Measurements from ENCODE around the gene NR6A1.

The NR6A1 gene

GRCh38 chr9:124765439-124765835 lies 5.7 kb downstream of the NR6A1 start:
- POLR2A ChIA-PET = interaction anchor here (0.9 kb wide), 1 partner anchor 90 kb away, joined by 3 read pairs; no protein-coding TSS in a partner anchor
- H3K9me3 ChIP-seq (ENCODE audit: control insufficient read depth, insufficient read depth, low read depth, low read length) = no peaks in the 10 kb centered on the region
- CTCF ChIA-PET = interaction anchor here (0.6 to 4.3 kb wide), 23 partner anchors 10 to 232 kb away, joined by 3 to 46 read pairs (median 7); partner anchors contain the start of genes OLFML2A and WDR38
- H3K4me3 ChIP-seq (ENCODE audit: low read depth, low read length) = no peak overlapping the region
- TF ChIP-seq ZNF621 (tag by site-specific recombination; IDR thresholded peaks at IDR 0.05) (no peak), ZNF707 (tag by site-specific recombination; IDR thresholded peaks at IDR 0.05) (no peak), EGR2 (tag by site-specific recombination; IDR thresholded peaks at IDR 0.05; ENCODE audit: low read depth) (no peak), ZBTB1 (tag by site-specific recombination; IDR thresholded peaks at IDR 0.05) (no peak), ZNF121 (tag by site-specific recombination; IDR thresholded peaks at IDR 0.05) (no peak), ZNF747 (tag by site-specific recombination; IDR thresholded peaks at IDR 0.05) (no peak), ZNF132 (tag by site-specific recombination; IDR thresholded peaks at IDR 0.05; ENCODE audit: borderline replicate concordance) (no peak), ZNF792 (tag by site-specific recombination; IDR thresholded peaks at IDR 0.05) (no peak), HIC1 (tag by site-specific recombination; IDR thresholded peaks at IDR 0.05) (no peak), ZNF660 (tag by site-specific recombination; IDR thresholded peaks at IDR 0.05) (no peak), ZBTB49 (tag by site-specific recombination; IDR thresholded peaks at IDR 0.05; ENCODE audit: low read depth) (no peak), ZNF488 (tag by site-specific recombination; IDR thresholded peaks at IDR 0.05) (no peak)
- H3K36me3 ChIP-seq (ENCODE audit: control insufficient read depth in 2 of 2, insufficient read depth in 1 of 2, low read length in 2 of 2) = no peaks in the 10 kb centered on the region
- H3K27ac ChIP-seq (ENCODE audit: extremely low read depth, low read depth, low read length) = no peak overlapping the region
- H3K4me1 ChIP-seq (ENCODE audit: control insufficient read depth, insufficient read depth, low read length) = peaks cover 27% of the 10 kb centered on the region

GRCh38 chr9:124764774-124765438 lies 6.2 kb downstream of the NR6A1 start:
- peaks cover 27% of the 10 kb centered on the region for H3K4me1 ChIP-seq (ENCODE audit: control insufficient read depth, insufficient read depth, low read length)
- TF ChIP-seq ZNF354C (tag by site-specific recombination; IDR thresholded peaks at IDR 0.05; ENCODE audit: borderline replicate concordance, low read depth) (no peak), ZBTB26 (tag by site-specific recombination; optimal IDR thresholded peaks at IDR 0.05) (no peak), ZNF280C (tag by site-specific recombination; IDR thresholded peaks at IDR 0.05) (no peak), PRDM6 (tag by site-specific recombination; IDR thresholded peaks at IDR 0.05) (peak; percentile 83), INSM2 (tag by site-specific recombination; IDR thresholded peaks at IDR 0.05) (no peak), ZNF18 (tag by site-specific recombination; IDR thresholded peaks at IDR 0.05) (no peak), ZNF426 (tag by site-specific recombination; IDR thresholded peaks at IDR 0.05) (no peak)

More at GRCh38 chr9:124764774-124765438, 6.2 kb downstream of the NR6A1 start:
- ChIA-PET CTCF (interaction anchor here (0.6 to 4.3 kb wide), 26 partner anchors 9 to 345 kb away, joined by 3 to 46 read pairs (median 4); partner anchors contain the start of genes OLFML2A and WDR38), POLR2A (interaction anchor here (0.9 to 1.2 kb wide), 2 partner anchors 92 to 105 kb away, joined by 3 read pairs; no protein-coding TSS in a partner anchor)
- H3K36me3 ChIP-seq (ENCODE audit: control insufficient read depth in 2 of 2, insufficient read depth in 1 of 2, low read length in 2 of 2) = no peaks in the 10 kb centered on the region
- H3K9me3 ChIP-seq (ENCODE audit: control insufficient read depth, insufficient read depth, low read depth, low read length) = no peaks in the 10 kb centered on the region
- no peak overlapping the region for H3K27ac ChIP-seq (ENCODE audit: extremely low read depth, low read depth, low read length)
- no peak overlapping the region for H3K4me3 ChIP-seq (ENCODE audit: low read depth, low read length)

All from HEK293 (cell line).